ENCODE measurements around the gene PRMT5. TPM values are rescaled to one million over a fixed set of nuclear protein-coding genes. Genes with fewer than 3 reads are reported as not detected.

The PRMT5 gene
- polyA plus RNA-seq, 1 donor (not counting 4 experiments of a cell fraction or from before 2014, with no cell fraction given), result 241 TPM

DNA sequence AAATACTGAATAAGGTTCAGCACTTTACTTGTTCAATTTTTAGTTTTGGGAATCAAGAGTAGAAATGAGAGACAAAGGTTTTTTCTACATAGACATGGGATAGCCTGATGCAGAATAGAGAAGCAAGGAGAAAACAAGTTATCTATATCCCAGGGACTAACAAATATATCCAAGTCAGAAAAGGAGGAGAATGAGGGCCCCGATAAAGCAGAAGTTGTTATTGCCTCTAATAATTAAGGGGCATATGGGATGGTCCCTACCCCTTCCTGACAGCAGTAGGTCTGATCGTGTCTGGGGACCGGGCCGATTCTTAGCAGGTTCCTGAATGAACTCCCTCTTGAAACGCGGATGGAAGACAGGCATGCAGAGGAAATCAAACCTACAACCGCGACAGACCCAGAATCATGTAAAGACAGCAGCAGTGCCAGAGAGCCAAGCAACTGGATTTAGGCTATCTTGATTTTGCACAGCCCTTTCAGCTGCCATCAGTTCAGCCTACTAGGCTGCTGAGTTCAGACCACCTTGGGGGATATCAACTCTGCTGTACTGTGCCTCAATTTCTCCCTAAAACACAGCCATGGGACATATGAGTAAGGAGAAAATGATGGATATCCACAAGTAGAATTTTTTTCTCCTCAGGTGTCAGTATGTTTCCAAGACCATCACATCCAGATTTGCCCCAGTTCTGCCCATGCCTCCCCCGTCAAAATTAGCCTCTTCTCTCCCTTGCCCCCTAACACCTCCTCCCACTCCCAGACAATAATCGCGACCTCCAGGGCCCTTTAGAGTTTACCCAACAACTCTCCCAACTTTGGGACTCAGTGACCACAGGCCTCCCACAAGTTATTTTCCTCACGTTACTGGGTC, 706 bp downstream of the PRMT5 start:
- H2AFZ ChIP-seq (ENCODE audit: control insufficient read depth, low read length), result peak overlapping the region; percentile 94
- H3K4me3 ChIP-seq (ENCODE audit: control insufficient read depth in 2 of 3, extremely low read depth in 1 of 3, insufficient read depth in 2 of 3, low read depth in 1 of 3, low read length in 3 of 3), result peak overlapping the region; percentile 95 to 98 (median 95)
- H4K20me1 ChIP-seq (ENCODE audit: control insufficient read depth, extremely low read depth, insufficient read depth, low read length), result no peaks in the 10 kb centered on the region
- peak overlapping the region; percentile 98 for H3K9ac ChIP-seq (ENCODE audit: control insufficient read depth, extremely low read depth, insufficient read depth, low read length)
- dilution Hi-C loops (cut with MboI; ENCODE audit: extremely low pct_ligation_motif_present, low sequenced_read_pairs), result no loop called here
- H3K27me3 ChIP-seq (ENCODE audit: control insufficient read depth, extremely low read depth, insufficient read depth, low read length), result no peaks in the 10 kb centered on the region
- peaks cover 34% of the 10 kb centered on the region for H3K79me2 ChIP-seq (ENCODE audit: control insufficient read depth, insufficient read depth, low read length)
- FAIRE-seq, result no peak
- H3K4me1 ChIP-seq (ENCODE audit: control insufficient read depth, extremely low read depth, insufficient read depth, low read length), result peaks cover 36% of the 10 kb centered on the region
- H3K9me1 ChIP-seq (ENCODE audit: control insufficient read depth, extremely low read depth, insufficient read depth, low read length), result no peaks in the 10 kb centered on the region
- H3K4me2 ChIP-seq (ENCODE audit: control insufficient read depth, extremely low read depth, insufficient read depth, low read depth, low read length), result peak overlapping the region; percentile 98
- H3K27ac ChIP-seq (ENCODE audit: control insufficient read depth, insufficient read depth, low read length), result peak overlapping the region; percentile 94
- no peak for DNase-seq (ENCODE audit: low read depth, low spot score)
- no peaks in the 10 kb centered on the region for H3K9me3 ChIP-seq (ENCODE audit: control insufficient read depth, low read depth, low read length)
- peaks cover 12 to 29% of the 10 kb centered on the region in 2 experiments for H3K36me3 ChIP-seq (ENCODE audit: control insufficient read depth in 2 of 2, extremely low read depth in 1 of 2, insufficient read depth in 2 of 2, low read length in 2 of 2)
- TF ChIP-seq EZH2 (IDR thresholded peaks at IDR 0.05; ENCODE audit: low read length) (no peak), CTCF (optimal IDR thresholded peaks at IDR 0.05 in 1 of 3, IDR thresholded peaks at IDR 0.05 in 1 of 3, conservative IDR thresholded peaks at IDR 0.05 in 1 of 3; ENCODE audit: extremely low read depth in 1 of 3, insufficient read depth in 2 of 3, low read length in 3 of 3) (no peak)

DNA sequence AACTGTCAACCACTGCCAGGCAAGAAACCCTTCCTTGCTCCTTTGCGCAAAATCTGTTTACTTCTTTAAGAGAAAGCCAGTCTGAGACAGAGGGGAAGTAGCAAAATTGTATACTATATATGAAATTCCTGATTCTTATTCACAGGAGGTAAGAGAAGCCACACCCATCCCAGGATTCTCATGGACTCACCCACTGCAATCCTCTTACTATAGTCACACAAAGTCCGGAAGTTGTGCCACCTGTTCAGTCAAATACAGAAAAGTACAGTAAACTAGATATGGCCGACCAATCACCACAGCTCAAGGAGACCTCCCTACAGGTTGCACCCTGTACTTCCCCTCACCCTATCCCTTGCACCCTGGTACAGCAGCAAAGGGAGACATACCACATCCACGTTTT, 2.9 kb downstream of the PRMT5 start:
- H3K9ac ChIP-seq (ENCODE audit: control insufficient read depth, extremely low read depth, insufficient read depth, low read length), result peak overlapping the region; percentile 54
- DNase-seq (ENCODE audit: low read depth, low spot score), result peak; percentile 83
- peaks cover 15 to 43% of the 10 kb centered on the region in 2 experiments for H3K36me3 ChIP-seq (ENCODE audit: control insufficient read depth in 2 of 2, extremely low read depth in 1 of 2, insufficient read depth in 2 of 2, low read length in 2 of 2)
- H3K4me1 ChIP-seq (ENCODE audit: control insufficient read depth, extremely low read depth, insufficient read depth, low read length), result peaks cover 51% of the 10 kb centered on the region
- peaks cover 34% of the 10 kb centered on the region for H3K79me2 ChIP-seq (ENCODE audit: control insufficient read depth, insufficient read depth, low read length)
- peak overlapping the region; percentile 0 to 61 (median 41) for H3K4me3 ChIP-seq (ENCODE audit: control insufficient read depth in 2 of 3, extremely low read depth in 1 of 3, insufficient read depth in 2 of 3, low read depth in 1 of 3, low read length in 3 of 3)
- no peaks in the 10 kb centered on the region for H4K20me1 ChIP-seq (ENCODE audit: control insufficient read depth, extremely low read depth, insufficient read depth, low read length)
- no peaks in the 10 kb centered on the region for H3K27me3 ChIP-seq (ENCODE audit: control insufficient read depth, extremely low read depth, insufficient read depth, low read length)
- peak overlapping the region; percentile 87 for H3K27ac ChIP-seq (ENCODE audit: control insufficient read depth, insufficient read depth, low read length)
- no peak for FAIRE-seq
- dilution Hi-C loops (cut with MboI; ENCODE audit: extremely low pct_ligation_motif_present, low sequenced_read_pairs), result no loop called here
- H2AFZ ChIP-seq (ENCODE audit: control insufficient read depth, low read length), result no peak overlapping the region
- no peak for TF ChIP-seq CTCF (optimal IDR thresholded peaks at IDR 0.05 in 1 of 3, IDR thresholded peaks at IDR 0.05 in 1 of 3, conservative IDR thresholded peaks at IDR 0.05 in 1 of 3; ENCODE audit: extremely low read depth in 1 of 3, insufficient read depth in 2 of 3, low read length in 3 of 3)
- TF ChIP-seq EZH2 (IDR thresholded peaks at IDR 0.05; ENCODE audit: low read length), result no peak
- no peaks in the 10 kb centered on the region for H3K9me3 ChIP-seq (ENCODE audit: control insufficient read depth, low read depth, low read length)
- H3K9me1 ChIP-seq (ENCODE audit: control insufficient read depth, extremely low read depth, insufficient read depth, low read length), result peaks cover 2% of the 10 kb centered on the region
- peak overlapping the region; percentile 79 for H3K4me2 ChIP-seq (ENCODE audit: control insufficient read depth, extremely low read depth, insufficient read depth, low read depth, low read length)
